ENCODE measurements around the gene H2AZ2.

DNA sequence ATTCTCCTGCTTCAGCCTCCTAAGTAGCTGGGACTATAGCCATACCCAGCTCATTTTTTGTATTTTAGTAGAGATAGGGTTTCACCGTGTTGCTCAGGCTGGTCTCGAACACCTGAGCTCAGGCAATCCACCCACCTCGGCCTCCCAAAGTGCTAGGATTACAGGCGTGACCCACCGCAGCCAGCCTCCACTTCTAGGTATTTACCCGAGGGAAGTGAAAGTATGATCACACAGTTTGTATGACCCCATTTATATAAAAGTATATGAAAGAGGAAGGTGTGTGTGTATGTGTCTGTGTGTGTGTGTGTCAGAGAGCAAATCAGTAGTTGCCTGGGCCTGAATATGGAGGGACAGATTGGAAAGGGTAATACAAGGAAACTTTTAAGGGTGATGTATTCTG, 39.4 kb upstream of the H2AZ2 start:
- TF ChIP-seq CTCF (IDR thresholded peaks at IDR 0.05; ENCODE audit: insufficient read depth, low read length) (no peak), POLR2AphosphoS5 (IDR thresholded peaks at IDR 0.05; ENCODE audit: low read depth) (no peak), GABPA (IDR thresholded peaks at IDR 0.05; ENCODE audit: low read depth) (no peak), SPI1 (IDR thresholded peaks at IDR 0.05; ENCODE audit: borderline replicate concordance, low read depth) (no peak)

Measured in HL-60 (cell line).